CD4-positive, alpha-beta memory T cell (primary cell): ENCODE measurements around the gene STARD7. TPM values are rescaled to one million over a fixed set of nuclear protein-coding genes. Genes with fewer than 3 reads are reported as not detected.
A peak's percentile ranks its signal among the peaks of the same experiment; 100 is the strongest.
"Not testable (repeated sequence)": the region's sequence is repeated elsewhere in the genome, so short reads cannot be mapped to it uniquely, and the experiment has no call there.

Experiments used
- CTCF ChIA-PET: fragments of 350-600 bp; sonication (Branson Sonifier 250); formaldehyde crosslinking; loops from one replicate; lab custom pipeline; 2021; ENCODE audit warnings: inconsistent platforms; ENCODE audit not compliant: partially characterized antibody; lab: Charles Lee
- POLR2A ChIA-PET: fragments of 350-600 bp; sonication (Branson Sonifier 250); formaldehyde crosslinking; loops from one replicate; lab custom pipeline; 2021; ENCODE audit not compliant: partially characterized antibody; lab: Charles Lee
- DNase-seq, 5 donors: peaks; one replicate each; pipeline versions ENCODE4 v3.0.0 to v3.0.0-alpha.2; 2020 to 2022; ENCODE audit warnings: mixed read lengths in 1 of 5
- H3K27ac ChIP-seq: one replicate; pipeline ENCODE4 v1.7.0; 2013; ENCODE audit warnings: low read depth, low read length
- H3K27me3 ChIP-seq: 2 replicates; pipeline ENCODE4 v1.7.0; 2013; ENCODE audit warnings: mild to moderate bottlenecking, low read length, moderate library complexity; ENCODE audit not compliant: insufficient read depth
- H3K36me3 ChIP-seq: 2 replicates; pipeline ENCODE4 v1.7.0; 2013; ENCODE audit warnings: mild to moderate bottlenecking, low read length, moderate library complexity; ENCODE audit not compliant: insufficient read depth
- H3K4me1 ChIP-seq: 2 replicates; pipeline ENCODE4 v1.7.0; 2013; ENCODE audit warnings: mild to moderate bottlenecking, low read length, moderate library complexity; ENCODE audit not compliant: insufficient read depth
- H3K4me3 ChIP-seq, 2 donors: one replicate each; pipeline ENCODE4 v1.7.0; 2013; ENCODE audit warnings: low read length in 2 of 2, mild to moderate bottlenecking in 1 of 2
- H3K9me3 ChIP-seq, 2 donors: one replicate each; pipeline ENCODE4 v1.7.0; 2013; ENCODE audit warnings: low read length in 2 of 2, control low read depth in 1 of 2; ENCODE audit not compliant: control insufficient read depth in 1 of 2
- H3K27ac Mint-ChIP-seq, 7 donors: one replicate each; pipeline ENCODE4 v1.8.0; 2020 to 2021; ENCODE audit warnings: mixed read lengths in 7 of 7, mild to moderate bottlenecking in 6 of 7, inconsistent platforms in 3 of 7, moderate library complexity in 3 of 7
- H3K27me3 Mint-ChIP-seq, 2 donors: one replicate each; pipeline ENCODE4 v1.8.0; 2020 to 2021; ENCODE audit warnings: mixed read lengths in 2 of 2
- H3K36me3 Mint-ChIP-seq, 2 donors: one replicate each; pipeline ENCODE4 v1.8.0; 2020 to 2021; ENCODE audit warnings: mixed read lengths in 2 of 2, inconsistent platforms in 1 of 2, mild to moderate bottlenecking in 1 of 2
- H3K4me1 Mint-ChIP-seq, 4 donors: one replicate each; pipeline ENCODE4 v1.8.0; 2020 to 2021; ENCODE audit warnings: mixed read lengths in 4 of 4, mild to moderate bottlenecking in 1 of 4
- H3K4me3 Mint-ChIP-seq, 8 donors: one replicate each; pipeline ENCODE4 v1.8.0; 2020 to 2021; ENCODE audit warnings: mixed read lengths in 8 of 8, mild to moderate bottlenecking in 7 of 8, moderate library complexity in 6 of 8, inconsistent platforms in 3 of 8
- H3K9me3 Mint-ChIP-seq, 8 donors: one replicate each; pipeline ENCODE4 v1.8.0; 2020 to 2021; ENCODE audit warnings: mixed read lengths in 8 of 8, mild to moderate bottlenecking in 5 of 8, inconsistent platforms in 3 of 8, moderate library complexity in 1 of 8
- intact Hi-C: fragments of 100-400 bp; cut with micrococcal nuclease; formaldehyde crosslinking; loops from one replicate; pipeline ENCODE4 v1.15.1; 2023
- polyA plus RNA-seq, 2 donors: library from polyadenylated mRNA; unstranded; fragments of 300-500 nt; fragmentation: Illumina TruSeq; gene quantifications; one replicate each; pipeline ENCODE4 v1.2.3, GENCODE V29; 2021
- total RNA-seq, 2 experiments: library from RNA; stranded (reverse); gene quantifications; one replicate each; pipeline ENCODE4 v1.2.3, GENCODE V29; 2021

Gene STARD7
- total and polyA plus RNA-seq, 4 experiments from 2014 or later, result 84.9 to 196 (median 101) TPM

GRCh38 chr2:96160366-96160765, 48.3 kb downstream of the STARD7 start:
- H3K27ac ChIP-seq, H3K27me3 ChIP-seq, H3K4me3 Mint-ChIP-seq, H3K9me3 Mint-ChIP-seq, H3K36me3 ChIP-seq, intact Hi-C loops, H3K27me3 Mint-ChIP-seq, H3K4me3 ChIP-seq, H3K36me3 Mint-ChIP-seq, DNase-seq, H3K9me3 ChIP-seq: not testable (repeated sequence)
- POLR2A ChIA-PET, result interaction anchor here (9.8 kb wide), 1 partner anchor 14 kb away, joined by 285 read pairs; the partner anchor contains the start of gene DUSP2
- CTCF ChIA-PET, result interaction anchor here (2.7 to 7.6 kb wide), 3 partner anchors 13 to 21 kb away, joined by 19 to 60 read pairs (median 26); partner anchors contain the start of gene ASTL
- Mint-ChIP-seq H3K4me1 (peaks cover 55 to 89% (median 75%) of the 10 kb centered on the region in 4 donors), H3K27ac (peak overlapping the region in 4 of 7 donors; percentile 29 to 93 (median 79))
- peaks cover 80% of the 10 kb centered on the region for H3K4me1 ChIP-seq

GRCh38 chr2:96159084-96159830, 49.4 kb downstream of the STARD7 start:
- Mint-ChIP-seq H3K27me3 (no peaks in the 10 kb centered on the region), H3K36me3 (no peaks in the 10 kb centered on the region), H3K4me1 (peaks cover 47 to 79% (median 66%) of the 10 kb centered on the region in 4 donors), H3K9me3 (peaks cover 0 to 2% (median 0%) of the 10 kb centered on the region in 8 donors), H3K27ac (peak overlapping the region; percentile 69 to 98 (median 78)), H3K4me3 (peak overlapping the region in 7 of 8 donors; percentile 10 to 89 (median 68))
- ChIA-PET POLR2A (interaction anchor here (2.1 to 9.8 kb wide), 3 partner anchors 13 to 20 kb away, joined by 8 to 285 read pairs (median 10); partner anchors contain the start of gene DUSP2), CTCF (interaction anchor here (0.5 to 7.6 kb wide), 5 partner anchors 11 to 30 kb away, joined by 3 to 60 read pairs (median 19); partner anchors contain the start of gene ASTL)
- H3K4me3 ChIP-seq, result no peak overlapping the region
- no peaks in the 10 kb centered on the region for H3K36me3 ChIP-seq
- peak in 4 of 5 donors; percentile 33 to 57 (median 40) for DNase-seq
- H3K27me3 ChIP-seq, result no peaks in the 10 kb centered on the region
- H3K9me3 ChIP-seq, result no peaks in the 10 kb centered on the region
- intact Hi-C loops, result no loop called here
- no peak overlapping the region for H3K27ac ChIP-seq
- peaks cover 71% of the 10 kb centered on the region for H3K4me1 ChIP-seq

- Mint-ChIP-seq H3K36me3 (no peaks in the 10 kb centered on the region), H3K4me3 (peak overlapping the region in 3 of 8 donors; percentile 66 to 89 (median 75)), H3K4me1 (peaks cover 42 to 77% (median 61%) of the 10 kb centered on the region in 4 donors), H3K27me3 (no peaks in the 10 kb centered on the region), H3K9me3 (peaks cover 0 to 2% (median 0%) of the 10 kb centered on the region in 8 donors), H3K27ac (peak overlapping the region in 3 of 7 donors; percentile 90 to 94 (median 91))
- intact Hi-C loops, result no loop called here
- H3K36me3 ChIP-seq, result no peaks in the 10 kb centered on the region
- no peaks in the 10 kb centered on the region for H3K9me3 ChIP-seq
- POLR2A ChIA-PET, result interaction anchor here (1.2 to 9.8 kb wide), 5 partner anchors 12 to 50 kb away, joined by 3 to 285 read pairs (median 8); partner anchors contain the start of genes DUSP2 and STARD7
- H3K4me3 ChIP-seq, result no peak overlapping the region
- peaks cover 64% of the 10 kb centered on the region for H3K4me1 ChIP-seq
- CTCF ChIA-PET, result interaction anchor here (0.7 to 7.6 kb wide), 5 partner anchors 10 to 166 kb away, joined by 3 to 60 read pairs (median 19); partner anchors contain the start of gene ASTL
- H3K27ac ChIP-seq, result no peak overlapping the region
- no peak for DNase-seq
- H3K27me3 ChIP-seq, result no peaks in the 10 kb centered on the region
These were observed 50.1 kb downstream of the STARD7 start for GRCh38 chr2:96158554-96158940.

- ChIA-PET CTCF (interaction anchor here (0.7 to 7.6 kb wide), 5 partner anchors 10 to 165 kb away, joined by 3 to 60 read pairs (median 19); partner anchors contain the start of gene ASTL), POLR2A (interaction anchor here (0.8 to 9.8 kb wide), 6 partner anchors 12 to 51 kb away, joined by 3 to 285 read pairs (median 6); partner anchors contain the start of genes DUSP2 and STARD7)
- Histone ChIP-seq H3K4me3 (peak overlapping the region; percentile 4 to 9), H3K9me3 (no peaks in the 10 kb centered on the region), H3K27ac (peak overlapping the region; percentile 38), H3K27me3 (no peaks in the 10 kb centered on the region), H3K4me1 (peaks cover 58% of the 10 kb centered on the region), H3K36me3 (no peaks in the 10 kb centered on the region)
- Mint-ChIP-seq H3K36me3 (no peaks in the 10 kb centered on the region), H3K4me3 (peak overlapping the region; percentile 21 to 91 (median 68)), H3K27ac (peak overlapping the region; percentile 77 to 94 (median 88)), H3K4me1 (peaks cover 42 to 78% (median 58%) of the 10 kb centered on the region in 4 donors), H3K27me3 (no peaks in the 10 kb centered on the region), H3K9me3 (peaks cover 0 to 2% (median 0%) of the 10 kb centered on the region in 8 donors)
- DNase-seq, result peak; percentile 48 to 84 (median 58)
- intact Hi-C loops, result no loop called here
These were observed 50.7 kb downstream of the STARD7 start for GRCh38 chr2:96157649-96158553.

GRCh38 chr2:96156926-96157648, 51.5 kb downstream of the STARD7 start:
- Mint-ChIP-seq H3K36me3 (no peaks in the 10 kb centered on the region), H3K27ac (peak overlapping the region; percentile 82 to 94 (median 90)), H3K27me3 (no peaks in the 10 kb centered on the region), H3K9me3 (peaks cover 0 to 2% (median 0%) of the 10 kb centered on the region in 8 donors), H3K4me3 (peak overlapping the region in 6 of 8 donors; percentile 33 to 91 (median 64)), H3K4me1 (peaks cover 37 to 73% (median 53%) of the 10 kb centered on the region in 4 donors)
- H3K4me3 ChIP-seq, result peak overlapping the region; percentile 4 to 9
- H3K27ac ChIP-seq, result peak overlapping the region; percentile 38
- no peaks in the 10 kb centered on the region for H3K9me3 ChIP-seq
- intact Hi-C loops, result no loop called here
- CTCF ChIA-PET, result interaction anchor here (0.7 to 7.6 kb wide), 4 partner anchors 9 to 20 kb away, joined by 3 to 60 read pairs (median 18); no protein-coding TSS in a partner anchor
- no peak for DNase-seq
- POLR2A ChIA-PET, result interaction anchor here (2.1 to 9.8 kb wide), 3 partner anchors 11 to 18 kb away, joined by 8 to 285 read pairs (median 10); partner anchors contain the start of gene DUSP2
- H3K36me3 ChIP-seq, result no peaks in the 10 kb centered on the region
- H3K4me1 ChIP-seq, result peaks cover 49% of the 10 kb centered on the region
- H3K27me3 ChIP-seq, result no peaks in the 10 kb centered on the region
